Hematopoietic multipotent progenitor cell treated with erythropoietin and hydrocortisone succinate and interleukin-3 and kit ligand, for 6 days (in vitro differentiated cells): ENCODE results near the gene CCT7.

ENCODE experiments used
- DNase-seq: peaks from one replicate; pipeline ENCODE4 v3.0.0-alpha.2; 2015

Gene CCT7

GRCh38 chr2:73297151-73297559, 63.0 kb downstream of the CCT7 start:
- DNase-seq = no peak

GRCh38 chr2:73297586-73297985, 63.5 kb downstream of the CCT7 start:
- DNase-seq = no peak

DNA sequence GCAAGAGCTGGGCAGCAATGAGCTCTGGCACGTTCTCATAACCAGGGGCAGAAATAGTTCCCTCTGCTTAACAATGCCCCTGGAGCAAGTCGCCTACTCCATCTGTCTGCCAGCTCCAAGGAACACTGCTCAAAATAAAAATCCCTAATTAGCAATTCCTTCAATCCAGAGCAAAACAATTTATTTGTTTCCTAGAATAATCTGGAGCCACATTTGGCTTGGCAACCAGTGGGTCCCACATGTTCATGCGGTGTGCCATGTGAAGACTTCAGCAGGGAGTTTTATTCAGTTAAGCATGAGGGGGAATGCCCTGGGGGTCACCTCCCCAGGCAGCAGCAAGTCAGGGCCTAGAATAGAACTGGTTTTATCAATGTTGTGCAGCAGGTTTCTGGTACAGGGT, 66.8 kb downstream of the CCT7 start:
- no peak for DNase-seq

DNA sequence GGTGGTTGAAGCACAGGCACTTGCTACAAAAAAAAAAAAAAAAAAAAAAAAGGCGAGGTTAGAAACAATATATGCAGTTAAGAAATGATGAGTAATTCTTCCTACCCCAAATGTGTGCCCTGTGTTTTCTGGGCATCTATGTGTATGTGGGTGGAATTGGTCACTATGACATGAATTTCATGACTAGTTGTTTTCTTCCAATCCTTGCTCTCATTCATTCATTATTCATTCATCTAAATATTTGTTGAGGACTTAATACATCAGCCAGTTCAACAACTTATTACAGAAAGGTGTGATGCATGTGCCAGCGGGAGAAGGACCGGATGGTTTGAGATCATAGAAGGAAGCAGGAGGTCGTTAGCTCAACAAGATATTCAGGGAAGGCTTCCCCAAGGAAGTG, 67.5 kb downstream of the CCT7 start:
- no peak for DNase-seq
